Hepatocyte (in vitro differentiated cells): ENCODE measurements around the gene UBE2QL1. TPM values are rescaled to one million over a fixed set of nuclear protein-coding genes. Genes with fewer than 3 reads are reported as not detected.

Source experiments
- DNase-seq: peaks from one replicate; pipeline ENCODE4 v3.0.0-alpha.2; 2016; ENCODE audit warnings: low spot score
- H2AFZ ChIP-seq: fragments of 200-600 bp; sonication (generic); 2 replicates; pipeline ENCODE4 v1.6.0; 2016; ENCODE audit warnings: antibody characterized with exemption, mild to moderate bottlenecking
- H3K27ac ChIP-seq: fragments of 200-600 bp; sonication (generic); 2 replicates; pipeline ENCODE4 v1.5.1; 2016; ENCODE audit warnings: mild to moderate bottlenecking
- H3K27me3 ChIP-seq: fragments of 200-600 bp; sonication (generic); 2 replicates; pipeline ENCODE4 v1.6.1; 2016
- H3K36me3 ChIP-seq: fragments of 200-600 bp; sonication (generic); replicated peaks from 2 replicates; pipeline ENCODE4 v1.5.1; 2016; ENCODE audit warnings: low read depth; ENCODE audit not compliant: insufficient read depth
- H3K4me1 ChIP-seq: fragments of 200-600 bp; sonication (generic); 2 replicates; pipeline ENCODE4 v1.5.1; 2016; ENCODE audit warnings: mild to moderate bottlenecking, moderate library complexity; ENCODE audit not compliant: insufficient read depth
- H3K4me2 ChIP-seq: fragments of 200-600 bp; sonication (generic); 2 replicates; pipeline ENCODE4 v1.6.0; 2016
- H3K4me3 ChIP-seq: fragments of 200-600 bp; sonication (generic); 2 replicates; pipeline ENCODE4 v1.5.1; 2016; ENCODE audit warnings: mild to moderate bottlenecking
- H3K79me2 ChIP-seq: fragments of 200-600 bp; sonication (generic); 2 replicates; pipeline ENCODE4 v1.6.0; 2017; ENCODE audit warnings: mild to moderate bottlenecking
- H3K9me2 ChIP-seq: fragments of 200-600 bp; sonication (generic); replicated peaks from 2 replicates; pipeline ENCODE4 v1.6.0; 2017; ENCODE audit warnings: mild to moderate bottlenecking; ENCODE audit not compliant: insufficient read depth
- H3K9me3 ChIP-seq: fragments of 200-600 bp; sonication (generic); 2 replicates; pipeline ENCODE4 v1.5.1; 2016; ENCODE audit warnings: low read depth, mild to moderate bottlenecking
- H4K20me1 ChIP-seq: fragments of 200-600 bp; sonication (generic); 2 replicates; pipeline ENCODE4 v1.6.0; 2016; ENCODE audit warnings: mild to moderate bottlenecking; ENCODE audit not compliant: insufficient read depth, poor library complexity, severe bottlenecking
- EZH2 ChIP-seq: fragments of 200-600 bp; sonication (generic); IDR thresholded peaks from 2 replicates; pipeline ENCODE4 v1.6.1; 2016; ENCODE audit warnings: antibody characterized with exemption, mild to moderate bottlenecking, borderline replicate concordance
- EZH2phosphoT487 ChIP-seq: fragments of 200-600 bp; sonication (generic); IDR thresholded peaks from one replicate; pipeline ENCODE4 v1.6.1; 2018; ENCODE audit warnings: antibody characterized with exemption, mild to moderate bottlenecking, low read depth, moderate library complexity; ENCODE audit not compliant: unreplicated experiment, severe bottlenecking
- whole genome bisulfite sequencing: methylation state at CpG from one replicate; pipeline ENCODE4 v1.1.6; 2016; ENCODE audit warnings: low lambda C conversion rate; ENCODE audit errors: missing lambda C conversion rate; 5-methylcytosine and 5-hydroxymethylcytosine counted together
- polyA plus RNA-seq: library from polyadenylated mRNA; unstranded; fragments of >200 nt; fragmentation: Nextera tagmentation; extraction: Ambion mirVana; gene quantifications from 2 replicates; pipeline ENCODE4 v1.2.1, GENCODE V29; 2016
- total RNA-seq: library from RNA; depleted of rRNA; stranded (reverse); fragments of >200 nt; gene quantifications from 2 replicates; pipeline ENCODE4 v1.2.3, GENCODE V29; 2014
- TF ChIP-seq, protein P1 (sequence below): fragments of 200-600 bp; sonication (generic); IDR thresholded peaks from 2 replicates; pipeline ENCODE4 v1.5.1; 2016; ENCODE audit warnings: antibody characterized with exemption, mild to moderate bottlenecking; ENCODE audit not compliant: poor library complexity

Gene UBE2QL1
- total and polyA plus RNA-seq, 2 experiments from 2014 or later, result 0.17 TPM; not detected in 1

DNA sequence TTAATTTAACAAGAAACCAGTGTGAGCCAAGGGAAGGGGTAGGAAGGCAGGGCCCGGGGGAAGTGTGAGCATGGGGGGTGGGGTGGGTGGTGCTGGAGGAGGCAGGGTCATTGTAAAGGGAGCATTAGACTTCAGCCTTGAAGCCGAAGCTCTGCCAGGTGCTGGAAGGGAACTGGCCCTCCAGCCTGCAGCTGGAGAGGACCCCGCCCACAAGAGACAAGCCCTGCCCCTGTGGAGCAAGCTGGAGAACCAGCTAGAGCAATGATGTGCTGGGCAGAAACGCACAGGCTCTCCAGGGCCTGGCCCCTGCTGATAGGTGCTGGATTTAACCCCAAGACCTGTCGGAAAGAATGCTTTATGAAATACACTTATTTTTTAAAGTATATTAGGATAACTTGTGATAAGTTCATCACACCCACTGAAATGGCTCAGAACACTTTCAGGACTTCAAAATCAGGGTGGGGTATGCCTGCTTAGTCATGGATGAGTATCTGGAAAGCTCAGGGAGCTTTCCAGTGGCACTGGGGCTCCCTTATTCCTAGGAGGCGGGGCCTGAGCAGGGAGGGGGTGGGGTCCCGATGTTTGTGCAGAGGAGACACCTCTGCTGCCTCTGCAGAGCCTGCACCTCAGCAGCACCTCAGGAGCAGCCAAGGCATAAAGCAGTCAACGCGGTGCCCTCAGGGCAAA, 27.1 kb downstream of the UBE2QL1 start:
- H3K27me3 ChIP-seq, result no peaks in the 10 kb centered on the region
- no peaks in the 10 kb centered on the region for H3K9me2 ChIP-seq
- no peak overlapping the region for H2AFZ ChIP-seq
- H4K20me1 ChIP-seq, result no peaks in the 10 kb centered on the region
- H3K4me1 ChIP-seq, result no peaks in the 10 kb centered on the region
- WGBS, result 59% methylated on average over 6 of the region's 9 CpGs
- H3K4me3 ChIP-seq, result no peak overlapping the region
- no peaks in the 10 kb centered on the region for H3K36me3 ChIP-seq
- no peaks in the 10 kb centered on the region for H3K79me2 ChIP-seq
- H3K27ac ChIP-seq, result no peak overlapping the region
- TF ChIP-seq EZH2phosphoT487 (no peak), EZH2 (no peak)
- TF ChIP-seq, protein P1, sequence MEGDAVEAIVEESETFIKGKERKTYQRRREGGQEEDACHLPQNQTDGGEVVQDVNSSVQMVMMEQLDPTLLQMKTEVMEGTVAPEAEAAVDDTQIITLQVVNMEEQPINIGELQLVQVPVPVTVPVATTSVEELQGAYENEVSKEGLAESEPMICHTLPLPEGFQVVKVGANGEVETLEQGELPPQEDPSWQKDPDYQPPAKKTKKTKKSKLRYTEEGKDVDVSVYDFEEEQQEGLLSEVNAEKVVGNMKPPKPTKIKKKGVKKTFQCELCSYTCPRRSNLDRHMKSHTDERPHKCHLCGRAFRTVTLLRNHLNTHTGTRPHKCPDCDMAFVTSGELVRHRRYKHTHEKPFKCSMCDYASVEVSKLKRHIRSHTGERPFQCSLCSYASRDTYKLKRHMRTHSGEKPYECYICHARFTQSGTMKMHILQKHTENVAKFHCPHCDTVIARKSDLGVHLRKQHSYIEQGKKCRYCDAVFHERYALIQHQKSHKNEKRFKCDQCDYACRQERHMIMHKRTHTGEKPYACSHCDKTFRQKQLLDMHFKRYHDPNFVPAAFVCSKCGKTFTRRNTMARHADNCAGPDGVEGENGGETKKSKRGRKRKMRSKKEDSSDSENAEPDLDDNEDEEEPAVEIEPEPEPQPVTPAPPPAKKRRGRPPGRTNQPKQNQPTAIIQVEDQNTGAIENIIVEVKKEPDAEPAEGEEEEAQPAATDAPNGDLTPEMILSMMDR, result no peak
- no peak overlapping the region for H3K4me2 ChIP-seq
- no peaks in the 10 kb centered on the region for H3K9me3 ChIP-seq
- DNase-seq, result no peak

- H3K79me2 ChIP-seq, result no peaks in the 10 kb centered on the region
- H3K9me2 ChIP-seq, result no peaks in the 10 kb centered on the region
- no peaks in the 10 kb centered on the region for H4K20me1 ChIP-seq
- H2AFZ ChIP-seq, result no peak overlapping the region
- no peaks in the 10 kb centered on the region for H3K4me1 ChIP-seq
- no peaks in the 10 kb centered on the region for H3K36me3 ChIP-seq
- DNase-seq, result no peak
- WGBS, result 78% methylated on average over 6 of the region's 6 CpGs
- no peak for TF ChIP-seq EZH2phosphoT487
- TF ChIP-seq, protein P1, result no peak
- no peak for TF ChIP-seq EZH2
- no peak overlapping the region for H3K4me3 ChIP-seq
- H3K27ac ChIP-seq, result no peak overlapping the region
- no peaks in the 10 kb centered on the region for H3K27me3 ChIP-seq
- H3K4me2 ChIP-seq, result no peak overlapping the region
- no peaks in the 10 kb centered on the region for H3K9me3 ChIP-seq
Observed at GRCh38 chr5:6476313-6476661, 27.6 kb downstream of the UBE2QL1 start.

DNA sequence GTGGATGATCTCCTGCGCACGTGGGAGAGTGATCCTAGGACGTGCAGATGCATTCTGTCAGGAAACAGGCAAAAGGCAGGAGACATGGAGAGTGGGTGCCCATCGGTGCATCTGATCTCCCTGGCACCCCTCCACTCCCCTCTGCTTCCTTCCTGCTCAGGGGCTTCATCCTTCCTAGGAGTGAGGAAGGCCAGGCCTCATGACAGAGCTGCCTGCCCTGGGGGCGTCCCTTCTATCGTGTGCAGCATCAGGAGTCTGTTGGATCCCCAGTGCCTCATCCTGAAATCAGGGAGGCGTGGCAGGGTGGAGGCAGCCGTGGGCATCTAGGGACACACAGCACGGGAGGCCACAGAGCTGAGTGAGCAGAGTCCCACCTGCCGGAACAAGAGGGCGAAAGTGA, 30.1 kb downstream of the UBE2QL1 start:
- H3K9me2 ChIP-seq, result no peaks in the 10 kb centered on the region
- H2AFZ ChIP-seq, result no peak overlapping the region
- 91% methylated on average over 11 of the region's 11 CpGs for WGBS
- H3K27ac ChIP-seq, result no peak overlapping the region
- no peaks in the 10 kb centered on the region for H4K20me1 ChIP-seq
- TF ChIP-seq, protein P1, result no peak
- no peak overlapping the region for H3K4me2 ChIP-seq
- no peak overlapping the region for H3K4me3 ChIP-seq
- H3K4me1 ChIP-seq, result no peaks in the 10 kb centered on the region
- H3K9me3 ChIP-seq, result no peaks in the 10 kb centered on the region
- H3K79me2 ChIP-seq, result no peaks in the 10 kb centered on the region
- DNase-seq, result no peak
- H3K36me3 ChIP-seq, result no peaks in the 10 kb centered on the region
- no peaks in the 10 kb centered on the region for H3K27me3 ChIP-seq
